Activated CD4-positive, alpha-beta T cell treated with anti-CD3 and anti-CD28 coated beads, Interleukin-2, amount 10 ng/mL, durations not matched to agents 24 days and 14 days (primary cell): ENCODE results near the gene OR51G2. TPM values are rescaled to one million over a fixed set of nuclear protein-coding genes. Genes with fewer than 3 reads are reported as not detected.

ENCODE experiments used
- DNase-seq: peaks from one replicate; pipeline ENCODE4 v3.0.0; 2022
- H3K27ac Mint-ChIP-seq: one replicate; pipeline ENCODE4 v1.8.0; 2022; ENCODE audit warnings: mild to moderate bottlenecking, mixed read lengths
- H3K27me3 Mint-ChIP-seq: one replicate; pipeline ENCODE4 v1.8.0; 2022; ENCODE audit warnings: mixed read lengths
- H3K36me3 Mint-ChIP-seq: one replicate; pipeline ENCODE4 v1.8.0; 2022; ENCODE audit warnings: low read depth, mild to moderate bottlenecking, mixed read lengths
- H3K4me1 Mint-ChIP-seq: one replicate; pipeline ENCODE4 v1.8.0; 2021; ENCODE audit warnings: mixed read lengths
- H3K4me3 Mint-ChIP-seq: one replicate; pipeline ENCODE4 v1.8.0; 2022; ENCODE audit warnings: mild to moderate bottlenecking, moderate library complexity, mixed read lengths
- H3K9me3 Mint-ChIP-seq: one replicate; pipeline ENCODE4 v1.8.0; 2021; ENCODE audit warnings: mixed read lengths
- intact Hi-C: fragments of 100-400 bp; cut with micrococcal nuclease; formaldehyde crosslinking; loops from one replicate; pipeline ENCODE4 v1.15.1; 2023
- total RNA-seq: library from RNA; stranded (reverse); gene quantifications from 2 replicates; pipeline ENCODE4 v1.2.3, GENCODE V29; 2022

OR51G2 gene
- total RNA-seq, 1 donor from 2014 or later, result not detected

DNA sequence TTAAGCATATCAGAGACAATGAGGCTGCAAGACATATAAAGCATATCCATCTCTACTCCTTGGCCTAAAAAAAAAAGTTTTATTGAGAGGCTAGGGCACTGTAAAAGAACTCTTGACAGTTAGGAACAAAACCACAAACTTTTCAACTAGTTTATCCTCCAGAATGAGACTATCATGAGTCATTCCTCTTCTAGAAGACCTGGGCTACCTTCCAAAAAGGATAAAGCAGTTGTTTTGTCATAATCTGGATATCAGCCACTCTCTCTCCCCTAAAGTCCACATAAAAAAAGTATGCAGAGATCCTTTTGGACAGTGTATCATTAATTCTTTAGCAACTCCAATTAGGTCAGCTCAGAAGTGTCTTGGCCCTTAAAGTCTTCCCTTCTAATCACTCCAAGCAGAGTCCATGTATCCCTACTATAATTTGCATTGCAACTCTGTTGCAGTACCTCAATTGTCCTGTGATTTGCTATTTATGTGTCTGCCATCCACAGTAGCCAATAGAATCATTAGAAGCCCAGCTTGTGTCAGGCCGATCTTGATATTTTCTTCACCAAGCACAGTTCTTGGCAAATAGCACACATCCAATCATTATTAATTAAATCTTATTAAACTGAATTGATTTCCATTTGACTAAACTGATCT lies 27.0 kb downstream of the OR51G2 start:
- no peak overlapping the region for H3K4me3 Mint-ChIP-seq
- no peak overlapping the region for H3K27ac Mint-ChIP-seq
- H3K36me3 Mint-ChIP-seq, result no peaks in the 10 kb centered on the region
- H3K9me3 Mint-ChIP-seq, result no peaks in the 10 kb centered on the region
- intact Hi-C loops, result no loop called here
- DNase-seq, result no peak
- H3K27me3 Mint-ChIP-seq, result no peaks in the 10 kb centered on the region
- no peaks in the 10 kb centered on the region for H3K4me1 Mint-ChIP-seq

DNA sequence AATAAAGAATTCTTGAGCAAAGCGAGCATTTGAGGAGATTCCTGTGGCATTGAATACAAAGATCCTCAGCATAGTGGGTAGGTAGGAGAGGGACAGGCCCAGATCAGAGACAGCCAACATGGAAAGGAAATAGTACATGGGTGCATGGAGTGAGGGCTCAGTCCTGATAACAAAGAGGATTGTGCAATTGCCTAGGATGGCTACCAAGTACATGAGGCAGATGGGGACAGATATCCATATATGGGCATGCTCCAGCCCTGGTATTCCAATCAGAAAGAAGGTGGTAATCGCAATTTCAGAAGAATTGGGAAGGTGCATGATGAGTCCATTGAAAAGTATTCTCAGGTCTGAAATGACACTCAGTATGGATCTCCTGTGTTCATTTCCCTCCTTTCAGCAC lies 28.9 kb downstream of the OR51G2 start:
- H3K27ac Mint-ChIP-seq, result no peak overlapping the region
- intact Hi-C loops, result no loop called here
- no peak for DNase-seq
- no peaks in the 10 kb centered on the region for H3K9me3 Mint-ChIP-seq
- H3K36me3 Mint-ChIP-seq, result no peaks in the 10 kb centered on the region
- H3K4me1 Mint-ChIP-seq, result no peaks in the 10 kb centered on the region
- H3K4me3 Mint-ChIP-seq, result no peak overlapping the region
- no peaks in the 10 kb centered on the region for H3K27me3 Mint-ChIP-seq

DNA sequence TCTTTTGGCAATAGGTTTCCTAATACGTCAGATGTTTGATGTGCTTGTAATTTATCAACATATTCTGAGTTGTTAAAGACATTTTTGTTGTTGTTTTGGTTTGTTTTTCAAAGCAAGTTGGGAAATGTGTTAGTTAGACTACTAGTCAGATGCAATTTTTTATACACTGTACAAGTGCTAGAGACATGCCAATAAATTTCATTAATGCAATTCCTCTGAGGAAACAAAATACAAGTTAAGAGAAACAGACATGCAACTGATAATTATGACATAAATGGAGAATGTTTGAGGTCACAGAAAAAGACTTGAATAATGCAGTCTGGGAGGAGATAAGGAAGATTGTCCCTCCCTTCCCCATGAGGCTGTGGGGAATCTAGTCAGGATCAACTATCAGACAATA lies 31.6 kb downstream of the OR51G2 start:
- H3K4me3 Mint-ChIP-seq, result no peak overlapping the region
- no peaks in the 10 kb centered on the region for H3K9me3 Mint-ChIP-seq
- intact Hi-C loops, result no loop called here
- H3K36me3 Mint-ChIP-seq, result no peaks in the 10 kb centered on the region
- no peak overlapping the region for H3K27ac Mint-ChIP-seq
- H3K4me1 Mint-ChIP-seq, result no peaks in the 10 kb centered on the region
- DNase-seq, result no peak
- no peaks in the 10 kb centered on the region for H3K27me3 Mint-ChIP-seq

DNA sequence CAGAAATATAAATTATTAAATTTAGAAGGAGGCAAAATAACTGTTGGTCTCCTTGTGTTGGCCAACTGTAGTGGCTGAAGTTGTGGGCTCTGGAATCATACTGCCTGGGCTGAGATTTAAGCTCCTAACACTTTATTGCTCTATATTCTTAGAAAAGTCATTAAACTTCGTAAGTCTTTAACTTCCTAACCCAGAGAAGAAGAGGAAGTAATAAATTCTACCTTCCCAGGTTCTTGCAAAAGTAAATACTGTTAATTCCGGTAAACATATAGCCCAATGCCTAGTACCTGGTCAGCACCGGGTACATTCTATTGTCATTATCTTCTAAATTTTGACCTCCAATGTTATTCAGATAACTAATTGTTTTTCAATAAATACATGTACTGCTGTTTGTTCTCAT lies 33.0 kb downstream of the OR51G2 start:
- no peaks in the 10 kb centered on the region for H3K9me3 Mint-ChIP-seq
- H3K4me1 Mint-ChIP-seq, result no peaks in the 10 kb centered on the region
- no peak overlapping the region for H3K27ac Mint-ChIP-seq
- no peaks in the 10 kb centered on the region for H3K36me3 Mint-ChIP-seq
- no peak for DNase-seq
- H3K4me3 Mint-ChIP-seq, result no peak overlapping the region
- H3K27me3 Mint-ChIP-seq, result no peaks in the 10 kb centered on the region
- intact Hi-C loops, result no loop called here

DNA sequence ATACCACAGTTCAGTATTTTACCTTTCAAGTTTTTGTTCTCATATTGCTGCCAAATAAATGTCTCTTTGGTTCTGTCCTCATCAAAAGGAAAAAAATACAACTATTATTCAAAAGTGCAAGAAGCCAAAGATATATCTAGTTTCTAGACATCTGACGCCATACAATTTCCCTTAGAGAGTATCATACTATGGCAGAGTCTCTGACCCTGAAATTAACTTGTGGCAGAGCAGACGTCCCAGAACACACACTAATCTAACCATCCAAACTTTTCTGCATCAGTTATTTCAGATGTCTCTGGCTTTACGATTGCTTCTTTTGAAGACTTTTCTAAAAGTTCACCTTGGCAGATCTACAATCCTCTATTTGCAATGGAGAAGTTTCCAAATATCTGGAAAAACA lies 34.8 kb downstream of the OR51G2 start:
- H3K9me3 Mint-ChIP-seq, result no peaks in the 10 kb centered on the region
- no peak for DNase-seq

DNA sequence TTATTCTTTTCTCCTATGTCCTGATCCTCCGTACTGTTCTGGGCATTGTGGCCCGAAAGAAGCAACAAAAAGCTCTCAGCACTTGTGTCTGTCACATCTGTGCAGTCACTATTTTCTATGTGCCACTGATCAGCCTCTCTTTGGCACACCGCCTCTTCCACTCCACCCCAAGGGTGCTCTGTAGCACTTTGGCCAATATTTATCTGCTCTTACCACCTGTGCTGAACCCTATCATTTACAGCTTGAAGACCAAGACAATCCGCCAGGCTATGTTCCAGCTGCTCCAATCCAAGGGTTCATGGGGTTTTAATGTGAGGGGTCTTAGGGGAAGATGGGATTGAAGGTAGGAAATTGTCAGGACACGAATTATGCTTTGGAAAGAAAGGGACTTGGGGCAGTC lies 36.6 kb downstream of the OR51G2 start:
- no peak overlapping the region for H3K27ac Mint-ChIP-seq
- H3K4me1 Mint-ChIP-seq, result no peaks in the 10 kb centered on the region
- H3K27me3 Mint-ChIP-seq, result no peaks in the 10 kb centered on the region
- H3K9me3 Mint-ChIP-seq, result no peaks in the 10 kb centered on the region
- no peak for DNase-seq
- no peaks in the 10 kb centered on the region for H3K36me3 Mint-ChIP-seq
- intact Hi-C loops, result no loop called here
- no peak overlapping the region for H3K4me3 Mint-ChIP-seq

More for the DNA sequence above, 34.8 kb downstream of the OR51G2 start:
- Mint-ChIP-seq H3K27me3 (no peaks in the 10 kb centered on the region), H3K4me1 (no peaks in the 10 kb centered on the region), H3K4me3 (no peak overlapping the region), H3K27ac (no peak overlapping the region), H3K36me3 (no peaks in the 10 kb centered on the region)
- intact Hi-C loops, result no loop called here

DNA sequence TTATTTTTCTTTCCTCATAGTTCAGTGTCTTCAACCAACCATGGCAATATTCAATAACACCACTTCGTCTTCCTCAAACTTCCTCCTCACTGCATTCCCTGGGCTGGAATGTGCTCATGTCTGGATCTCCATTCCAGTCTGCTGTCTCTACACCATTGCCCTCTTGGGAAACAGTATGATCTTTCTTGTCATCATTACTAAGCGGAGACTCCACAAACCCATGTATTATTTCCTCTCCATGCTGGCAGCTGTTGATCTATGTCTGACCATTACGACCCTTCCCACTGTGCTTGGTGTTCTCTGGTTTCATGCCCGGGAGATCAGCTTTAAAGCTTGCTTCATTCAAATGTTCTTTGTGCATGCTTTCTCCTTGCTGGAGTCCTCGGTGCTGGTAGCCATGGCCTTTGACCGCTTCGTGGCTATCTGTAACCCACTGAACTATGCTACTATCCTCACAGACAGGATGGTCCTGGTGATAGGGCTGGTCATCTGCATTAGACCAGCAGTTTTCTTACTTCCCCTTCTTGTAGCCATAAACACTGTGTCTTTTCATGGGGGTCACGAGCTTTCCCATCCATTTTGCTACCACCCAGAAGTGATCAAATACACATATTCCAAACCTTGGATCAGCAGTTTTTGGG lies 37.2 kb downstream of the OR51G2 start, which contains the start of gene OR51T1:
Gene OR51T1 (plus strand): TSS at position 41 of the 641 bp plus-strand sequence. CDS start 0 bp downstream, at position 41.
- no peak within 1 kb of the TSS for H3K27ac Mint-ChIP-seq
- no peaks in the 10 kb centered on the region for H3K27me3 Mint-ChIP-seq
- intact Hi-C loops, result no loop called here
- H3K4me3 Mint-ChIP-seq, result no peak within 1 kb of the TSS
- no peak for DNase-seq
- H3K4me1 Mint-ChIP-seq, result no peaks in the 10 kb centered on the region
- H3K36me3 Mint-ChIP-seq, result no peaks in the 10 kb centered on the region
- no peaks in the 10 kb centered on the region for H3K9me3 Mint-ChIP-seq

DNA sequence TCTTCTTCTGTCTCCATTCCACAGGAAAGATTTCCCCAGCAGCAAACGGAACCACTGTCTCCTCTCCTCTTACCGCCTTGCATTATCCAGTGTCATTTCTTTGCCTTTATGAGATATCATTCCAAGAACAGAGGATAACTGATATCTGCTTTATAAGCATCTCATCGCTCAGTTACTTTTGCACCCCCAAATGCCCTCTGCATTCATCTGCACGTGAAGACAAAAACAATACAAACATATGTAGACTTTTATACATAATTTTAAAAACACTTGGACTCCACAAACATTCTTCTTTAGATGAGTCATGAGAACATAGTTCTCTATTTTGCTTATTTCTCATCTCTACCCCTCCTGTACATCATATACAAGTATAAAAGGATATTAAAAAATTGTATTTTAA lies 38.0 kb downstream of the OR51G2 start:
- Mint-ChIP-seq H3K9me3 (no peaks in the 10 kb centered on the region), H3K4me3 (no peak overlapping the region), H3K27me3 (no peaks in the 10 kb centered on the region), H3K4me1 (no peaks in the 10 kb centered on the region), H3K27ac (no peak overlapping the region), H3K36me3 (no peaks in the 10 kb centered on the region)
- intact Hi-C loops, result no loop called here
- DNase-seq, result no peak

DNA sequence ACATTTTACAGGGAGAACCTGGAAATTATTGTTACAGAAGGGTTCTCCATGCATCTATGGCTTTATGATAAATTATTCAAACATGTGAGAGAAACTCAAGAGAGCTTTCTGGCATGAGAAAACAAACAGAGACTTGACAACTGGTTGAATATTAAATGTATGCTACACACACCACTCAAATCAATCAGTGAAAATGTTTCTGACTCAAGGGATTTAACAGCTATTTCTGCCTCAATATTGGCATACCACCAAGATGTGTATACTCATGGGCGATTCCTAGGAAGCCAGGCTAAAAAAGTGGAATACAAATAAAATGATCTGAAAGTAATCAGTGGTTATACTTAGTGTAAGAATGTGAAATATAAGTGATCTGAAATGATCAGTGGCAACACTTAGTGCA lies 53.3 kb downstream of the OR51G2 start:
- Mint-ChIP-seq H3K4me1 (no peaks in the 10 kb centered on the region), H3K9me3 (no peaks in the 10 kb centered on the region), H3K27me3 (no peaks in the 10 kb centered on the region), H3K27ac (no peak overlapping the region), H3K36me3 (no peaks in the 10 kb centered on the region), H3K4me3 (no peak overlapping the region)
- intact Hi-C loops, result no loop called here
- no peak for DNase-seq

DNA sequence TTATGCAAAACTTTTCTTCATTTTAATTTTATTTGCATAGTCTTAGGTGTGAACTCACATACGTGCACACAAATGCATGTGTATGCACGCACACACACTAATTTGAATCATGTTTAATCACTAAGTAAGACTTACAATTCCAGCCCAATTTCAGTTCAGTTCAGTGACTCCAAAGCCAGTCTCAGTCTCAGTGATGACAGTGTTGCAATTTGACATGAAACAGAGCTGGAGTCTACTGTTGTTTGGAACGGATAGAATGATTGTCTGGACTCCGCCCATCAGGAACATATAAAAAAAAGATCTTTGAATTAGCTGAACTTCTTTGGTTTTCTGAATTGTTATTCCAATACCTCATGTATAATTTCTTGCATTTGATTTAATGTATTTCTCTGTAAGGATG lies 55.3 kb downstream of the OR51G2 start:
- intact Hi-C loops, result no loop called here
- no peak for DNase-seq
- Mint-ChIP-seq H3K36me3 (no peaks in the 10 kb centered on the region), H3K27ac (no peak overlapping the region), H3K4me1 (no peaks in the 10 kb centered on the region), H3K27me3 (no peaks in the 10 kb centered on the region), H3K9me3 (no peaks in the 10 kb centered on the region), H3K4me3 (no peak overlapping the region)

Other genes with a start within 250 kb of the OR51G2 start
- not detected in 2 replicates for gene OR51E2, start 221.5 kb downstream of the OR51G2 start, total RNA-seq
- gene MMP26, start 214.6 kb downstream of the OR51G2 start, total RNA-seq, result not detected in 2 replicates
- not detected in 2 replicates for gene OR51F1, start 149.4 kb downstream of the OR51G2 start, total RNA-seq
- gene OR52R1, start 115.0 kb downstream of the OR51G2 start, total RNA-seq, result not detected in 2 replicates
- not detected in 2 replicates for gene OR51F2, start 98.0 kb downstream of the OR51G2 start, total RNA-seq
- gene OR51S1, start 70.1 kb downstream of the OR51G2 start, total RNA-seq, result not detected in 2 replicates
- gene OR51T1, start 37.5 kb downstream of the OR51G2 start, total RNA-seq, result not detected in 2 replicates
- gene OR51A7, start 15.6 kb downstream of the OR51G2 start, total RNA-seq, result not detected in 2 replicates
- gene OR51G1, start 5.0 kb upstream of the OR51G2 start, total RNA-seq, result not detected in 2 replicates
- not detected in 2 replicates for gene OR51A4, start 28.3 kb upstream of the OR51G2 start, total RNA-seq
- not detected in 2 replicates for gene OR51A2, start 36.4 kb upstream of the OR51G2 start, total RNA-seq
- not detected in 2 replicates for gene OR51L1, start 75.5 kb upstream of the OR51G2 start, total RNA-seq
- not detected in 2 replicates for gene OR52J3, start 127.2 kb upstream of the OR51G2 start, total RNA-seq
- gene OR52E2, start 140.3 kb upstream of the OR51G2 start, total RNA-seq, result not detected in 2 replicates
- not detected in 2 replicates for gene OR52E1, start 150.2 kb upstream of the OR51G2 start, total RNA-seq
- gene OR52A5, start 219.0 kb upstream of the OR51G2 start, total RNA-seq, result not detected in 2 replicates
- not detected in 2 replicates for gene OR52A1, start 235.4 kb upstream of the OR51G2 start, total RNA-seq